Measurements from ENCODE around the gene NBPF6. TPM values are rescaled to one million over a fixed set of nuclear protein-coding genes. Genes with fewer than 3 reads are reported as not detected.

NBPF6 gene
- total RNA-seq, 4 donors from 2014 or later: 1.2 TPM; not detected in 3

GRCh38 chr1:108502138-108502537, 52.0 kb downstream of the NBPF6 start:
- H3K4me1 ChIP-seq: peaks cover 0 to 6% (median 0%) of the 10 kb centered on the region in 4 donors
- TF ChIP-seq POLR2A (IDR thresholded peaks at IDR 0.05) (no peak), EP300 (IDR thresholded peaks at IDR 0.05) (no peak), CTCF (IDR thresholded peaks at IDR 0.05) (no peak)
- whole genome bisulfite sequencing, 2 donors: 65% methylated on average over 2 of the region's 2 CpGs

GRCh38 chr1:108502624-108503023, 52.5 kb downstream of the NBPF6 start:
- DNase-seq (ENCODE audit: low spot score in 2 of 2): no peak
- no peaks in the 10 kb centered on the region for H3K36me3 ChIP-seq
- 77 to 90% methylated on average over 2 of the region's 2 CpGs for WGBS, 2 donors
- no peaks in the 10 kb centered on the region for H3K9me3 ChIP-seq
- no peak overlapping the region for H3K4me3 ChIP-seq
- peak overlapping the region in 1 of 4 donors; percentile 16 for H3K27ac ChIP-seq
- H3K4me1 ChIP-seq: peaks cover 0 to 6% (median 0%) of the 10 kb centered on the region in 4 donors
- H3K27me3 ChIP-seq: no peaks in the 10 kb centered on the region
- TF ChIP-seq EP300 (IDR thresholded peaks at IDR 0.05) (no peak), CTCF (IDR thresholded peaks at IDR 0.05) (no peak), POLR2A (IDR thresholded peaks at IDR 0.05) (no peak)

More at GRCh38 chr1:108502138-108502537, 52.0 kb downstream of the NBPF6 start:
- DNase-seq (ENCODE audit: low spot score in 2 of 2): no peak
- no peak overlapping the region for H3K27ac ChIP-seq
- H3K36me3 ChIP-seq: no peaks in the 10 kb centered on the region
- H3K27me3 ChIP-seq: no peaks in the 10 kb centered on the region
- H3K4me3 ChIP-seq: no peak overlapping the region
- no peaks in the 10 kb centered on the region for H3K9me3 ChIP-seq

GRCh38 chr1:108503062-108503733, 53.1 kb downstream of the NBPF6 start:
- Histone ChIP-seq H3K36me3 (no peaks in the 10 kb centered on the region), H3K4me1 (peaks cover 0 to 6% (median 0%) of the 10 kb centered on the region in 4 donors), H3K4me3 (no peak overlapping the region), H3K27ac (no peak overlapping the region), H3K9me3 (no peaks in the 10 kb centered on the region), H3K27me3 (no peaks in the 10 kb centered on the region)
- TF ChIP-seq EP300 (IDR thresholded peaks at IDR 0.05): no peak
- no peak for TF ChIP-seq CTCF (IDR thresholded peaks at IDR 0.05)
- no peak for TF ChIP-seq POLR2A (IDR thresholded peaks at IDR 0.05)
- DNase-seq (ENCODE audit: low spot score in 2 of 2): no peak
- WGBS, 2 donors: 35 to 44% methylated on average over 5 of the region's 5 CpGs

- Histone ChIP-seq H3K27me3 (no peaks in the 10 kb centered on the region), H3K36me3 (no peaks in the 10 kb centered on the region), H3K27ac (no peak overlapping the region), H3K4me1 (peaks cover 0 to 6% (median 0%) of the 10 kb centered on the region in 4 donors), H3K4me3 (no peak overlapping the region), H3K9me3 (no peaks in the 10 kb centered on the region)
- TF ChIP-seq CTCF (IDR thresholded peaks at IDR 0.05) (no peak), POLR2A (IDR thresholded peaks at IDR 0.05) (no peak), EP300 (IDR thresholded peaks at IDR 0.05) (no peak)
- 72 to 75% methylated on average over 1 of the region's 1 CpG for WGBS, 2 donors
- no peak for DNase-seq (ENCODE audit: low spot score in 2 of 2)
Observed at GRCh38 chr1:108504447-108504846, 54.3 kb downstream of the NBPF6 start.

GRCh38 chr1:108505763-108506070, 55.6 kb downstream of the NBPF6 start:
- H3K9me3 ChIP-seq: no peaks in the 10 kb centered on the region
- no peak overlapping the region for H3K27ac ChIP-seq
- no peak for DNase-seq (ENCODE audit: low spot score in 2 of 2)
- no peak overlapping the region for H3K4me3 ChIP-seq
- TF ChIP-seq POLR2A (IDR thresholded peaks at IDR 0.05) (no peak), CTCF (IDR thresholded peaks at IDR 0.05) (no peak), EP300 (IDR thresholded peaks at IDR 0.05) (no peak)
- H3K4me1 ChIP-seq: peaks cover 0 to 6% (median 0%) of the 10 kb centered on the region in 4 donors
- WGBS, 2 donors: 83 to 86% methylated on average over 2 of the region's 2 CpGs
- no peaks in the 10 kb centered on the region for H3K27me3 ChIP-seq
- no peaks in the 10 kb centered on the region for H3K36me3 ChIP-seq
